GM18867 (cell line): ENCODE data around the gene PRKCE.
A peak's percentile ranks its signal among the peaks of the same experiment; 100 is the strongest.
"Not testable (repeated sequence)": the region's sequence is repeated elsewhere in the genome, so short reads cannot be mapped to it uniquely, and the experiment has no call there.

Source experiments
- ATAC-seq: cut with Tn5 transposase; IDR thresholded peaks from one replicate; pipeline ENCODE4 v1.9.1; 2021; ENCODE audit warnings: mild to moderate bottlenecking, moderate library complexity; ENCODE audit not compliant: unreplicated experiment

Gene PRKCE

DNA sequence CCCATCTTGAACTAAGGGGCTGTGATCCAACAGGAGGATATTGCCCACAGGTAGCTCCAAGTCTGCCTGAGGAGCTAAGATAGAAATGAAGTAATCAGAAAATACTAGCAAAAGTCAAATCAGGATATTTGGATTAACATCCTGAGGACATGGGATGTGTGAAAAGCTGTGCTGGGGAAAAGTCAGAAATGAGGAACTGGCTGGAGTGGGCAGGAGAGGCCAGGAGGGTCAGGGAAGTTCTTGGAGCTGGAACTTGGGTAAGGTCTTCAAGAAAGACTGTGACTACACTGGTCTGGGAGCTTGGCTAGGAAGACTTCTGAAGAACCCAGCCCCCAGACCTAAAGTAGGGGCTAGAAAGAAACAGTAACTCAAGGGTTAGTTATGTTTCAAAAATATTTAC is 250.9 kb downstream of the PRKCE start:
- ATAC-seq: no peak

DNA sequence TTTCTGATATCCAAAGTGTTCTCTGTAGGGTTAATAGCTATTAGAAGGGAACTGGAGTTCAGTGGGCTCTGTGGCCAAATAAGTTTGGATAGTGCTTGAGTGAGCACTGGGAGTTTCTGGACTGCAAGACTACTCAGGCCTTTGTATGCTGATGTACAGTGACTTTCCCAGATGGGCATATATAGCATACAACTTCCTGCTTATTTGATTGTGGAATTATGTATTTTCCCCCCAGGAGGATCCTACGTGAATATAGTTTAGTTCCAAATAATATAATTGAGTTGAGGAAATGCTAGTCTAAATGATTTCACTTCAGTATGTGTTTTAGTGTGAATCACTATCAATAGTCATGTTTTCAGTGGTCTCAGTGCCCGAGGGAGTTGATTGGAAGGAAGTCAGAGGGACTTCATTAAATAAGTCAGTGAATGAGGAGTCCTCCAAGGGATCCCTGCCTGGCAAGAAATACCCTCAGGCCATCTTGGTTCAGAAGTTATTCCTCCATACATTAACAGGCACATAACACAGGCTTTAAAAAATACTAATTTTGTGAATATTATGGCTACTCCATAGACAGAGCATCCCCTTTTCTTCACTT is 251.4 kb downstream of the PRKCE start:
- ATAC-seq: no peak

DNA sequence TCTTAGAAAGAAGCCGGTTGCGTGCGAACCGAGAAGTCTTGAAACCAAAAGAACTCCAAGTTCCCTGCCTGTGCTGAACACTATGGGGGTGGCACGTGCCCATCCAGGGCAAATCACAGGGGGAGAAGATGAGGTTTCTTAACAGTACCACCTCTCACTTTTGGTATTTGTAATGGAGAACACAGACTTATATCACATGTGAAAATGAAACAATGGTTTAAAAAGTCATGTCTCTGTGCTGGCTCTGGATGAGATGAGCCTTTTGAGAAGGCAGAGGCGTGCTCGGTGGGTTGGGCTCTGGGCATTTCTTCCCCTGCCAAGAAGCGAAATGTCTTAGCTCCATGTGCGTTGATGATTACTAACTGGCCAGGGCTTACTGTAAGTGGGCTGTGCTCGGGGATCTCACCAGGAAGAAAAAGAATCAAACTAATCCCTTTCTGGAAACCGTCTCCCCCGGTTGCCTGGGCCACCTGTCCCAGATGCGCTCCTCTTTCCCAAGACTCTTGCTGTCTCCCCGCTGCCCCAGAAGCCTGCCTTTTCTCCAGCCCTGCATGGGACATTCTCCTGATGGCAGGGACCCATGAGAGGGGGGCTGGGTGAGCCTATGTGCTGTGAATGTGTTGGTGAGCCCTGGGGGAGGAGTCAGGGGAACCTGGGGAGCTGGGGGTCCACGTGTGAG is 252.9 kb downstream of the PRKCE start:
- peak; percentile 83 for ATAC-seq

DNA sequence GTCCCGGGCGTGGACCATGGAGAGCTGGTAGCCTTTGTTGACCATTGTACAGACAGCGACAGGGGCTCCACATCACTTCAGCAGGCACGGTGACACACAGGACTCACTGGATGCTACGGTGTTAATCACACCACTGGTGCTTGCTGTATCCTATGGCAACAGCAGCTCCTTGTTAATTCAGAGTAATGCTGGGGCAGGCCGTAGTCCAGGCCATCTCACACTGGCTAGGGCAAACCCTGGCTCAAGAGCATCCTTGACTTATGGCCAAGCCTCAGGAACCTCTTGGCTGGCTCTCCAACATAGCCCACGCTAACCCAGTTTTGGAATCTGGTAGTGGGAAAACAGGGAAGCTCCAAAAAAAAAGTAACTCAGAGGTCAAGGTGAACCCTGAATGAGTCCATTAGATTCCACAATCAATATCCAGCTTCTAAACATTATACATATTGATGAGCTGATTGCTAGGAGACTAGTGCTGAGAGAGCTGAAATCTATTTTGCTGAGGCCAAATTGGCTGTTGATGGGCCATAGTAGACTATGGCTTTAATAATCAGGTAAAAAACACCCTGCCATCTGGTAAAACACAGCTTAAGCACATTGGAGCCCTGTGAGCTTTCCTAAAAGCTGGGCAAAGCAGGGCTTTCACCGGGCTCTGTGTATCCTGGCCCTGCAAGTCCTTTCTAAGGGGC is 253.6 kb downstream of the PRKCE start:
- no peak for ATAC-seq

DNA sequence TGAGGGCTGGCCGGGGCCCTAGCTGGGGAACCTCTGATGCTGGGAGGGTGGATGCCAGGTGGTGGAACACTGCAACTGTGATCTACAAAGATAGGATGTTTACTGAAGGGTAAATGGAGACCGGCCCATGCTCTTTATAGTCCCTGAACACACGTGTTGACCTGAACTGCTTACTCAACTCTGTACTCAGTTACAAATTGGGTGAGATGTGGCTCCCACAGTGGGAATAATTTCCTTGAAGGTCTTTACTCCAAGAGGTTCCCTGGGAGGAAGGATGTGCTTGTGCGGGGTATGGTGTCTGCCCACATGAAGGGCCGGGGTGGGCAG is 254.1 kb downstream of the PRKCE start:
- no peak for ATAC-seq

DNA sequence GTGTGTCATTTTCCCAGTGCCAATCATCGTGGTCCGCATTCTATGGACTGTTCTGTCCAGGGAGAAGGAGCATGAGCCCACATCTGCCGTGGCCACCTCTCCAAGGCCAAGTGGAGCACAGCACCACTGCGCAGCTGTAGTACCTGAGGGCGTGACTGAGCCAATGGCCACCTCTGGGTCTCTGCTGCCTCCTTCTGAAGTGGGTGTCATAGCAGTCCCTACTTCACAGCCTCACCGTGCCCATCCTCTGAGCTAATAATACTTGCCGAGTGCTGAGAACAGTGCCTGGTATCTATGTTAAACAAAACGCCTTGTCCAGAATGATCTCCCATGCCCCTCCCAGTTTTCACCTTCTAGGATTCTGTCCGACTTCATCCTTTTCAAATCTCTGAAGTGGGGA is 256.1 kb downstream of the PRKCE start:
- no peak for ATAC-seq

DNA sequence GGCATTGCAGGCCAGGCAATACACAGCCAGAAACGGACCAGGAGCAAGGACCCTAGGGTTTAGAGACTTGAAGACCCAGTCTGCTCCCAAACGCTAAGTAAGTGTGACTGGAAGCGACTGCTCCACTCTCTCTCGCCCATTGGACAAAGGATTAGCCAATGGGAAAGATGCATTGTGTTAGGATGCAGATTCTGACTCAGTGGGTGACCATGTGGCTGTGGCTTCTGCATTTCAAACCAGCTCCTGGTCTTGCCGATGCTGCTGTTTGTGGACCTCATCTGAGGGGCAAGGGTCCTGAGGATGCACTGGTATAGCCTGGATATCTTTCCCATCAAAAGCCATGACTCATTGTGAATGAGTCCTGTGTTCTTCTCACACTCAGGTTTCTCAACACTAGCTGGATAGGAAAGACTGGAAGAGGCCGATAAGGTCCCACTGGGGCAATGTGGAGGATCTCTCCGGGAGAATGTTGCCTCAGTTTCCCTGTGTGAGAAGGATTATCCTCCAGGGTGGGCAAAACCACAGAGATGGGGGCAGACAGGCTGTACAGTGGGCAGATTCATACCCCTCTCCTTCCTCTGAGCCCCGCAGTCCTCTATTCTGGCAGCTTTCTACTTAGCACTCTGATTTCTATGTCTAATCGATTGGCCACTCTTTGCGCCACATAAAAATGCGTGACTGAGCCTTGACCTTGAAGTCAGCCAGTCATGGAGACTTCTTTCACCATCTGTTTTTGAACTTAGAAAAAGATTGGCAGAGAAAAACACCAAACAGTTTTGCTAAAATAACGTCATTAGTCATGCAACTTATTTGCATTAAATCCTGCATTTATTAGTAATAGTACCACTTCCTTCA is 257.1 kb downstream of the PRKCE start:
- no peak for ATAC-seq

DNA sequence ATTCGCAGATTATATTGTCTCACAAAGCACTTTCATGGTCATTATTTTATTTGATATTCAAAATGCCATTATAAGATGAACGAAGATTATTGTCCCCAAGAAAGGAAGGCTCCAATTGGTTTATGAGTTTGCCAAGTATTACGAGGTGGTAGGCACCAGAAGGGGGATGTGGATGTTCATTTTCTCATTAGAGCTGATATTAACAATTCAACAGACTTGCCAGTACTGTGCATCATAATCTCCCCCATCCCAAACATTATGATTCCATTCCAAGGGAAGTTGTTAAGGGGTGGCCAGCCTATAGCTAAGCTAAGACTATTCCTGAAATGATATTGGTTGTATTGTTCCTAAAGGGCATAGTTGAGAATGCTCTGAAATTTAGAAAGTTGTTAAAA is 257.7 kb downstream of the PRKCE start:
- no peak for ATAC-seq

DNA sequence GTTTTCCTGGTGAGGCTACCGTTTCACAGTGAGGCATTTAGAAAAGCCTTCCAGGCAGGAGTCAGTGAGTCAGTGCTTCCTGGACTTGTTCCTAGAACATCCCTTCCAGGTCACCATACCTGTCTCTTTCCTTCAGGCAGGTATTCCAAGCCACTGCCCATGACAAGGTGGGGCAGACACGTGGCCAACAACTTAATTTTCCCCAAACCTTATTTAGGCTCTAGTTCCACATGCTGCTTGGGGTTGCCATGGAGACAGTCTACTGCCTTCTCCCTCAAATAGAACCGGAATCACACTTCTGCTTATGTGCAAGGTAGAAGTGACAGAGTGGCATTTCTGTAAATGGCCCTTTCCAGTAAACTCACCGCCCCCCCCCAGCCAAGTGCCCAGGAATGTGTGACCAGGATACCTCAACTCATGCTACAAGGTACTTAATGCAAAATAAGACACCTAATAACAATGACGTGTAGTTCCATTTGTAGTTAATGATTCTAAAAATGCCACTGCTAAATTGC is 258.3 kb downstream of the PRKCE start:
- peak; percentile 87 for ATAC-seq

DNA sequence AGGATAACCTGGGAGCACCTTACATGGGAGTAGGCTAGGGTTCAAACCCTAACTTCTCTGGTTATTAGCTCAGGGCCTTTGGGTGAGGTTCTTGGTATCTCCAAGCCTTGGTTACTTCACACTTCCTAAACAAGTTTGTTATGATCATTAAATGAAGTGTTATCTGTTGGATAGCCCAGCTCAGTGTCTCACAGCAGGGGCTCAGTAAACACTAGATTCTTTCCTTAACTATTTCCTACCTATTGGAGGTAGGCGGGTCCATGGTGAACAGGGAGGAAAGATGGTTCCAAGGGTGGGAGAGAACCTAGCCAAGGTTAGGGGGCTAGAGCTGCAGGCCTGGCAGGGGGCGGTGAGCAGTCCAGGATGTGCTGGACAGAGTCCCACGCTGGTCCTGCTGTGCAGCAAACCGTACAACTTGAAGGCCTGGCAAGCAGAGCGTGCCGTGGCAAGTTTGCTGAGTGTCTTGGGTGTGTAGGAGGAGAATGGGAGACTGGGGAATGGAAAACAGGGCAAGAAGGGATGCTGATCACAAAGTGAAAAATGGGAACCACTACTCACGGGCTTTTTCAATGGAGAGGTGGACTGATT is 259.1 kb downstream of the PRKCE start:
- ATAC-seq: no peak

DNA sequence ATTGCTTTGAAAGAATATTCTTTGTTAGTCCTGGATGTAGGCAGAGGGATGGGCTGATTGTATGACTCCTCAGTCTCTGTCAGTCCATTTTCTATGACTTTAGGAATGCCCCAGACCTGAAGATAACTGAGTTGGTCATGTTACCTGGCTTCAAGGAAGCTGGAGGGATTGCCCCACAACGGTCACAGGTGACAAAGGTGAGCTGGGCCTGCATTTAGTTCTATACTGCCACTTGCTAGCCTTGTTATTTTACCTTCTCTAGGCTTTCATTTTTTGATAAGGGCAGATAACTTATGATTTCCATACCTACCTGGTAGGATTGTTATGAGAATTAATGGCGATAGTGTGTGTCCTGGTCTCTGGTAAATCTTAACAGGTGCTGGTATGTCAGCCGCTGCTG is 260.1 kb downstream of the PRKCE start:
- ATAC-seq: no peak

DNA sequence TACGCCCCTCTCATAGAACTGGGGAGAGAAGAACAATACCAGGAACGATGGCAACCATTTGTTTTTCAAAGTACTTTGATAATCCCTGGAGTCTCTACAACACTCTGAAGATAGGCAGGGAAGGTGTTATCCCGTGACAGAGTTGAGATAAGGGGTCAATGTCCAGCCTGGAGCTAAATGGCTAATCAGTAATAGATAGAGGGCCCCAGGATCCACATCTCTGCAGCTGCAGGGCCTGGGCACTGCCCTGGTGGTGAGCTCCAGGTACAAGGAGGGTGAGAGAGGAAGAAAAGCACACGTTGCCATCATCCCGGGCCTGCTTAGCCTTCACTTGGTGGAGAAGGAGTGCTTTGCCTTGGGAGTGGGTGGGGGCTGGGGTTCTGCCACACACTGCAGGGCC is 260.6 kb downstream of the PRKCE start:
- ATAC-seq: no peak

DNA sequence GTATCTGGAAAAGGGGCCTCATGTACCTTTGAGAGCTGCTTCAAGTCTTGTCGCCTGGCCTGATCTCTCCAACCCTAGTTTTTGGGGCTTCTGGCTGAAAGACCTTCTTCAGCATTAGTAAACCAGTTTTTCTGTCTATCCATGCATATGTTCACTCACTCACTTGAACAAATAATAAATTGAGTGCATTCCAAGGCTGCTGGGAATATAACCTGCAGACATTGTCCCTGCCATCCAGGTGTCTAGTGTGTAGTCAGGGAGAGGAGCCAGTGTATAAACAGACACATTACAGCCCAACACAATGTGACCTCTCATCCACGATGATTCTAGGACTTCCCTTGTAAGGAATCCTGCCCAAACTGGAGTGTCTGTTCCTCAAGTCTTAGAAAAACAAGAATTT is 262.1 kb downstream of the PRKCE start:
- ATAC-seq: no peak

DNA sequence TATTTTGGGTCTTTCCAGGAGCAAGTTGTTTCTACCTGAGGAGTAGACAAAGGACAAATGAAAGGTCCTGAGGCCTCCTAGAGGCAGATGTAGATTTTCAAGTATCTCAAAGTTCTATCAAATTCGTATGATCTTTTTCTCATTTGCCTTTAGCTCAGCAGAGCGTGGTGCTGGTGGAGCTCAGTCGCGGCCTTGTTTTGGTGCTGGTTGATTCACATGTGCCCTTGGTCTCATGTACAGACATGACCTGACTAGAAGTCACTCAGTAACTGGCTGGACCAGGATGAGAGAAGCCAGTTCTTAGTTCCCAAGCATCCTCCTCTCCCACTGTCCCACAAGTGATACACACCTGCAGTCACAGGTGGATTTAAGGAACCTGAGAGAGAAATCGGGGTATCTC is 264.0 kb downstream of the PRKCE start:
- ATAC-seq: no peak

DNA sequence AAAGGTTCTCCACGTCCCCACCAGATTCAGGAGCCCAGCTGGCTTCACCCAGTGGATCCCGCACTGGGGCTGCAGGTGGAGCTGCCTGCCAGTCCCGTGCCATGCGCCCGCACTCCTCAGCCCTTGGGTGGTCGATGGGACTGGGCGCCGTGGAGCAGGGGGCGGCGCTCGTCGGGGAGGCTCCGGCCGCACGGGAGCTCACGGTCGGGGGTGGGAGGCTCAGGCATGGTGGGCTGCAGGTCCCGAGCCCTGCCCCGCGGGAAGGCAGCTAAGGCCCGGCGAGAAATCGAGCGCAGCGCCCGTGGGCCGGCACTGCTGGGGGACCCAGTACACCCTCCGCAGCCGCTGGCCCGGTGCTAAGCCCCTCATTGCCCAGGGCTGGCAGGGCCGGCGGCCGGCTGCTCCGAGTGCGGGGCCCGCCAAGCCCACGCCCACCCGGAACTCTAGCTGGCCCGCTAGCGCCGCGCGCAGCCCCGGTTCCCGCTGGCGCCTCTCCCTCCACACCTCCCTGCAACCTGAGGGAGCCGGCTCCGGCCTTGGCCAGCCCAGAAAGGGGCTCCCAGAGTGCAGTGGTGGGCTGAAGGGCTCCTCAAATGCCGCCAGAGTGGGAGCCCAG is 266.2 kb downstream of the PRKCE start:
- not testable (repeated sequence) for ATAC-seq

DNA sequence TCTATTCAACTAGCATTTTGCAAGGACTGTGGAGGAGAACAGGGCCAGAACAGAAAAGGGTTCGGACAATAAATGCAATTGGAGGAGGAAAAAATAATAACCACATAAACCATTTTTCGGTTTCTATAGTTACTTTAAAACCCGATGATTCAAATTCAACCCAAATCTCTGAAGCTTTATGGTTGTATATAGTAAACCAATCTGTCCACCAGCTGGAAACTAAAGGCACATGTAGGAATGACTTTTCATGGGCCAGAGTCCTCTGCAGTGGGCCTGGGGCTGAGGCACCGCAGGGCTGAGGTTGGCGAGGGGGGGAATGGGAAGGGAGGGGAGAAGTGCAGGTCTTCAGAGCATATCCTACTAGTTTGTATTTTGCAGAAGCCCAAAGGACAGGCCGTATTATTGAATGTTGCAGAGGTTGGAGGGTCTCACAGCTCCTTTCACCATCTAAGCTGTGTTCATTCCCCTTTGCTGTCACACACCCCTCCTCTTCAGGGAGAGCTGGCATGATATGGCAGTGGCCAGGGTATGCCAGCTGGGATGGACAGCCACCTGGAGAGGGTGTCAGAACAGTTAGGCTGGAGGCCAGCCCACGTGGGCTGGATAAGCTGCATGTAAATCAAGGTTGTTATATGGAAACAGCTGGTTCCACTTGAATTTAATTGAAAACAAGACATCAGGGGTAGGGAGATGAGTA is 267.1 kb downstream of the PRKCE start:
- no peak for ATAC-seq

DNA sequence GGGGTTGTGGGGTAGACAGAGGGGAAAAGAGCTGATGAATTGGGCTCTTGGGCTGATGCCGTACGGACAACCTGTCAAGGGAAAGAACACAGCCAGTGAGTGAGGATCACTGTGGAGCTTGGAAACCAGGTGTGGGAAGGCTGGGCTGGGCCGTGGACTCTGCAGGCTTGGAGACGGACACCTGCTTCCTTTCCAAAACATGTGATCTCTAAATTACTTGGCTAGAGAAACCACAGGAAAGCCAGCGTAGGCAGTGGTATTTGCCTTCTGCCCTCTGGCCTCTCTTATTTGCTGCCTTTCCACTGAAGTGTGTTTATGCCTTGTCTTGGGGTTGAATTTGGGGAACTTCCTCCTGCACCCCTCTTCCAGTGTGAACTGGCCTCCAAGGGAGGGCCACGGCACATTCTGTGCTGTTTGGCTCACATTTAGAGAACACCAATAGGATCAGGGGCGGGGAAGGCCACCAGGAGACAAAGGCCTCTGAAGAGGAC is 267.7 kb downstream of the PRKCE start:
- ATAC-seq: no peak

DNA sequence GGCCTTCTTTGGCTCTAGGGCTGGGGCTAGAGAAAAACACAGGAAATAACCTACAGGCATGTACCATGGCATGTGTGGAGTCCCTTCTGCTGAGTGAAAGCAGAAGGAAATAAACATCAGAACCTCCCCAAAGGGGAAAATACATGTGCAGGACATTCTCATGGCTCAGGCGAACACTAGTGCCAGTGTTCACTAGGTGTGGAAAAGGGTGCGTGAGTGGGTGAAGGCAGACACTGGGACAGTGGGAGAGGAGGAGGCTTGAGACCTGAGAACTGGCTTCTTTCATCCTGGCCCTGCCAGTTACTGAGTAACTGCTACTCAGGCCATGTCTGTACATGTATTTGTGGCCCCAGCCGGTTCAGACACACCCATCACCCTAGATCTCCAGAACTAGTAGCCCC is 268.2 kb downstream of the PRKCE start:
- no peak for ATAC-seq

DNA sequence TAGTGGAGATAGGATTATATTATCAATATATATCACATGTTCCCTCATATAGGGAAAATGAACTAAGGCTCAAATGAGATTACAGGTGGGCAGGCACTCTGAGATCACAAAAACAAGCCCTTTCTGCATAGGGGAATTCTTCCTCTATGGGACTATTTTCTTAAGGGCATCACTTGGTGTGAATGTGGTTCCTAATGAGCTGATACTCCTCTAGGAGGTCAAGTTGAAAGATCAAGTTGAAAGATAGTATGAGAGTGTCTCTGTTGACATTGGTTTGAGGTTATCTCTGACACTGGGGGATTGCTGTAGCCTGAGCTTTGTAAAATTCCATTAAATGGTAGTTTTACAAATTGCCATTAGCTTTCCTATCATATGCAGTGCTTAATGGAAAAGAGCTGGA is 270.4 kb downstream of the PRKCE start:
- ATAC-seq: no peak

DNA sequence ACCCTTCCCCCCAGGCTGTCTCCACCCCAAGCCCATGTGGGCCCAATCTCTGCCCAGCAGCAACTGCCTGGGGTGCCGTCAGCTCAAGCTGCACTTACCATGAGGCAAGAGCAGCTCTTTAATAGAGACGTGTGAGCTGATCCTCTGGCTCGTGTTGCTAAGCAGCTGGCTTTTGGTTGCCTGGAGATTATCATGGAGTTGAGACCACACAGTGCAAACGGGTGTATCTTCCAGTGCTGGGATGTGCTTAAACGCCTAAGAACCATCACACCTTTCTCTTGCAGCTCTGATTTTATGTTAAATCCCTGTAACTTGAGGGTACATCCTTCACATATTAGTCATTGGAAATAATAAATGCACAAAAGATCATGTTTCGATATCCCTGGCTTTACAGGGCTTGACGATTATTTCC is 271.1 kb downstream of the PRKCE start:
- ATAC-seq: no peak
